ENCODE results near the gene PDLIM4. TPM values are rescaled to one million over a fixed set of nuclear protein-coding genes. Genes with fewer than 3 reads are reported as not detected.
A peak's percentile ranks its signal among the peaks of the same experiment; 100 is the strongest.

Gene PDLIM4
- total RNA-seq (10.0 TPM), polyA plus RNA-seq (38.4 TPM)
- long read RNA-seq, donor 1: 0 reads
- long read RNA-seq, donor 2: 0 reads
- long read RNA-seq, donor 3, transcript PDLIM4-201 (7 exons, 2,282 nt): major isoform, 8 of 8 reads
- long read RNA-seq, donor 3, partial matches to known transcripts: 0 of 8 reads
- long read RNA-seq, donor 3, other reads (novel, unspliced or antisense): 0 of 8 reads
- long read RNA-seq, donor 4, transcript PDLIM4-201 (7 exons, 2,282 nt): major isoform, 5 of 5 reads
- long read RNA-seq, donor 4, partial matches to known transcripts: 0 of 5 reads
- long read RNA-seq, donor 4, other reads (novel, unspliced or antisense): 0 of 5 reads
- long read RNA-seq, donor 5, transcript PDLIM4-201 (7 exons, 2,282 nt): major isoform, 8 of 9 reads
- long read RNA-seq, donor 5, partial matches to known transcripts: 0 of 9 reads
- long read RNA-seq, donor 5, other reads (novel, unspliced or antisense): 0 of 9 reads
- long read RNA-seq, donor 6, transcript PDLIM4-201 (7 exons, 2,282 nt): major isoform, 11 of 12 reads
- long read RNA-seq, donor 6, partial matches to known transcripts: 0 of 12 reads
- long read RNA-seq, donor 6, other reads (novel, unspliced or antisense): 0 of 12 reads
- long read RNA-seq, donor 7, transcript PDLIM4-201 (7 exons, 2,282 nt): major isoform, 7 of 7 reads
- long read RNA-seq, donor 7, partial matches to known transcripts: 0 of 7 reads
- long read RNA-seq, donor 7, other reads (novel, unspliced or antisense): 0 of 7 reads
- long read RNA-seq, donor 8, partial matches to known transcripts: 0 of 4 reads
- long read RNA-seq, donor 8, other reads (novel, unspliced or antisense): 0 of 4 reads
- long read RNA-seq, donor 9, partial matches to known transcripts: 0 of 2 reads
- long read RNA-seq, donor 9, other reads (novel, unspliced or antisense): 0 of 2 reads
- long read RNA-seq, donor 10, transcript PDLIM4-201 (7 exons, 2,282 nt): major isoform, 7 of 7 reads
- long read RNA-seq, donor 10, partial matches to known transcripts: 0 of 7 reads
- long read RNA-seq, donor 10, other reads (novel, unspliced or antisense): 0 of 7 reads

GRCh38 chr5:132257131-132258101, at the start of gene PDLIM4:
Gene PDLIM4 (plus strand): TSS chr5:132257696. CDS start chr5:132257735, 39 bp downstream.
- H3K4me3 ChIP-seq (ENCODE audit: low read length in 2 of 2): peak within 1 kb of the TSS; percentile 36 to 40
- 27% methylated on average over 88 of the region's 88 CpGs for WGBS
- peak in 3 of 9 donors; percentile 11 to 53 (median 23) for DNase-seq (ENCODE audit: low read depth in 6 of 9, low spot score in 9 of 9)
- no peaks in the 10 kb centered on the region for H3K36me3 ChIP-seq (ENCODE audit: control insufficient read depth in 2 of 2, insufficient read depth in 2 of 2, low read length in 1 of 2)
- peak within 1 kb of the TSS in 1 of 2 donors; percentile 80 for H3K27ac ChIP-seq (ENCODE audit: low read depth in 1 of 2, low read length in 1 of 2)
- peaks cover 0 to 14% of the 10 kb centered on the region in 2 donors for H3K4me1 ChIP-seq (ENCODE audit: control insufficient read depth in 2 of 2, insufficient read depth in 2 of 2, low read length in 2 of 2)
- peaks cover 2 to 40% of the 10 kb centered on the region in 2 donors for H3K27me3 ChIP-seq (ENCODE audit: control insufficient read depth in 2 of 2, insufficient read depth in 1 of 2, low read length in 1 of 2)
- H3K9me3 ChIP-seq (ENCODE audit: control insufficient read depth in 2 of 2, insufficient read depth in 1 of 2, low read length in 1 of 2): no peaks in the 10 kb centered on the region

DNA sequence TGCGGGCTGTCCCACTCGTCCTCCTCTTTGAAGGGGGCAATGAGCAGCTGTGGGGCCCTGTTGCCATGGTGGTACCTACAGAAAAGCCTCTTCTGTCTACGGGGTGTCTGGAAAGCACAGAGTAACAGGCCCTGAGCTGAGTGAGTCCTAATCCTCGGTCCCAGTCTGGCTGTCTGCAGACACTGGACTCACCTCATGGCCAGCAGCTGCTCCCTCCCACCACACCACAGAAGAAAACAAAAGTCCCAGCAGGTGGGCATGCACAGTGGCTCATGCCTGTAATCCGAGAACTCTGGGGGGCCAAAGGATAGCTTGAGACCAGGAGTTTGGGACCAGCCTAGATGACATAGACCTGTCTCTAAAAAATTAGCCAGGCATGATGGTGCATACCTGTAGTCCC, 49.7 kb upstream of the PDLIM4 start:
- H3K36me3 ChIP-seq (ENCODE audit: control insufficient read depth in 2 of 2, insufficient read depth in 2 of 2, low read length in 1 of 2): no peaks in the 10 kb centered on the region
- 96% methylated on average over 5 of the region's 5 CpGs for WGBS
- H3K4me3 ChIP-seq (ENCODE audit: low read length in 2 of 2): no peak overlapping the region
- H3K9me3 ChIP-seq (ENCODE audit: control insufficient read depth in 2 of 2, insufficient read depth in 1 of 2, low read length in 1 of 2): no peaks in the 10 kb centered on the region
- DNase-seq (ENCODE audit: low read depth in 6 of 9, low spot score in 9 of 9): no peak
- no peak overlapping the region for H3K27ac ChIP-seq (ENCODE audit: low read depth in 1 of 2, low read length in 1 of 2)
- no peaks in the 10 kb centered on the region for H3K27me3 ChIP-seq (ENCODE audit: control insufficient read depth in 2 of 2, insufficient read depth in 1 of 2, low read length in 1 of 2)
- H3K4me1 ChIP-seq (ENCODE audit: control insufficient read depth in 2 of 2, insufficient read depth in 2 of 2, low read length in 2 of 2): peaks cover 0 to 11% of the 10 kb centered on the region in 2 donors

GRCh38 chr5:132209131-132209530, 48.4 kb upstream of the PDLIM4 start:
- Histone ChIP-seq H3K4me1 (ENCODE audit: control insufficient read depth in 2 of 2, insufficient read depth in 2 of 2, low read length in 2 of 2) (peaks cover 0 to 11% of the 10 kb centered on the region in 2 donors), H3K27me3 (ENCODE audit: control insufficient read depth in 2 of 2, insufficient read depth in 1 of 2, low read length in 1 of 2) (no peaks in the 10 kb centered on the region), H3K36me3 (ENCODE audit: control insufficient read depth in 2 of 2, insufficient read depth in 2 of 2, low read length in 1 of 2) (no peaks in the 10 kb centered on the region), H3K9me3 (ENCODE audit: control insufficient read depth in 2 of 2, insufficient read depth in 1 of 2, low read length in 1 of 2) (no peaks in the 10 kb centered on the region), H3K4me3 (ENCODE audit: low read length in 2 of 2) (no peak overlapping the region), H3K27ac (ENCODE audit: low read depth in 1 of 2, low read length in 1 of 2) (no peak overlapping the region)
- peak in 1 of 9 donors; percentile 22 for DNase-seq (ENCODE audit: low read depth in 6 of 9, low spot score in 9 of 9)
- 16% methylated on average over 9 of the region's 9 CpGs for WGBS

GRCh38 chr5:132209901-132210545, 47.5 kb upstream of the PDLIM4 start:
- 90% methylated on average over 11 of the region's 11 CpGs for WGBS
- H3K9me3 ChIP-seq (ENCODE audit: control insufficient read depth in 2 of 2, insufficient read depth in 1 of 2, low read length in 1 of 2): no peaks in the 10 kb centered on the region
- no peaks in the 10 kb centered on the region for H3K27me3 ChIP-seq (ENCODE audit: control insufficient read depth in 2 of 2, insufficient read depth in 1 of 2, low read length in 1 of 2)
- no peak for DNase-seq (ENCODE audit: low read depth in 6 of 9, low spot score in 9 of 9)
- H3K27ac ChIP-seq (ENCODE audit: low read depth in 1 of 2, low read length in 1 of 2): no peak overlapping the region
- H3K4me3 ChIP-seq (ENCODE audit: low read length in 2 of 2): no peak overlapping the region
- H3K36me3 ChIP-seq (ENCODE audit: control insufficient read depth in 2 of 2, insufficient read depth in 2 of 2, low read length in 1 of 2): no peaks in the 10 kb centered on the region
- peaks cover 0 to 11% of the 10 kb centered on the region in 2 donors for H3K4me1 ChIP-seq (ENCODE audit: control insufficient read depth in 2 of 2, insufficient read depth in 2 of 2, low read length in 2 of 2)

- no peak for DNase-seq (ENCODE audit: low read depth in 6 of 9, low spot score in 9 of 9)
- H3K27ac ChIP-seq (ENCODE audit: low read depth in 1 of 2, low read length in 1 of 2): no peak overlapping the region
- no peaks in the 10 kb centered on the region for H3K36me3 ChIP-seq (ENCODE audit: control insufficient read depth in 2 of 2, insufficient read depth in 2 of 2, low read length in 1 of 2)
- H3K4me1 ChIP-seq (ENCODE audit: control insufficient read depth in 2 of 2, insufficient read depth in 2 of 2, low read length in 2 of 2): peaks cover 0 to 11% of the 10 kb centered on the region in 2 donors
- H3K27me3 ChIP-seq (ENCODE audit: control insufficient read depth in 2 of 2, insufficient read depth in 1 of 2, low read length in 1 of 2): no peaks in the 10 kb centered on the region
- 96% methylated on average over 1 of the region's 1 CpG for WGBS
- H3K9me3 ChIP-seq (ENCODE audit: control insufficient read depth in 2 of 2, insufficient read depth in 1 of 2, low read length in 1 of 2): no peaks in the 10 kb centered on the region
- no peak overlapping the region for H3K4me3 ChIP-seq (ENCODE audit: low read length in 2 of 2)
Observed at GRCh38 chr5:132210944-132211343, 46.6 kb upstream of the PDLIM4 start.

GRCh38 chr5:132211787-132212186, 45.7 kb upstream of the PDLIM4 start:
- Histone ChIP-seq H3K36me3 (ENCODE audit: control insufficient read depth in 2 of 2, insufficient read depth in 2 of 2, low read length in 1 of 2) (no peaks in the 10 kb centered on the region), H3K27ac (ENCODE audit: low read depth in 1 of 2, low read length in 1 of 2) (no peak overlapping the region), H3K9me3 (ENCODE audit: control insufficient read depth in 2 of 2, insufficient read depth in 1 of 2, low read length in 1 of 2) (no peaks in the 10 kb centered on the region), H3K4me3 (ENCODE audit: low read length in 2 of 2) (no peak overlapping the region), H3K4me1 (ENCODE audit: control insufficient read depth in 2 of 2, insufficient read depth in 2 of 2, low read length in 2 of 2) (peaks cover 0 to 11% of the 10 kb centered on the region in 2 donors), H3K27me3 (ENCODE audit: control insufficient read depth in 2 of 2, insufficient read depth in 1 of 2, low read length in 1 of 2) (no peaks in the 10 kb centered on the region)
- no peak for DNase-seq (ENCODE audit: low read depth in 6 of 9, low spot score in 9 of 9)
- WGBS: 91% methylated on average over 1 of the region's 1 CpG

- Histone ChIP-seq H3K27ac (ENCODE audit: low read depth in 1 of 2, low read length in 1 of 2) (no peak overlapping the region), H3K27me3 (ENCODE audit: control insufficient read depth in 2 of 2, insufficient read depth in 1 of 2, low read length in 1 of 2) (no peaks in the 10 kb centered on the region), H3K9me3 (ENCODE audit: control insufficient read depth in 2 of 2, insufficient read depth in 1 of 2, low read length in 1 of 2) (no peaks in the 10 kb centered on the region), H3K4me1 (ENCODE audit: control insufficient read depth in 2 of 2, insufficient read depth in 2 of 2, low read length in 2 of 2) (peaks cover 0 to 8% of the 10 kb centered on the region in 2 donors), H3K36me3 (ENCODE audit: control insufficient read depth in 2 of 2, insufficient read depth in 2 of 2, low read length in 1 of 2) (no peaks in the 10 kb centered on the region), H3K4me3 (ENCODE audit: low read length in 2 of 2) (no peak overlapping the region)
- DNase-seq (ENCODE audit: low read depth in 6 of 9, low spot score in 9 of 9): no peak
- 98% methylated on average over 7 of the region's 7 CpGs for WGBS
Observed at GRCh38 chr5:132213666-132214065, 43.8 kb upstream of the PDLIM4 start.

GRCh38 chr5:132214491-132214890, 43.0 kb upstream of the PDLIM4 start:
- peaks cover 0 to 1% of the 10 kb centered on the region in 2 donors for H3K4me1 ChIP-seq (ENCODE audit: control insufficient read depth in 2 of 2, insufficient read depth in 2 of 2, low read length in 2 of 2)
- no peaks in the 10 kb centered on the region for H3K27me3 ChIP-seq (ENCODE audit: control insufficient read depth in 2 of 2, insufficient read depth in 1 of 2, low read length in 1 of 2)
- WGBS: 97% methylated on average over 4 of the region's 4 CpGs
- no peak for DNase-seq (ENCODE audit: low read depth in 6 of 9, low spot score in 9 of 9)
- H3K27ac ChIP-seq (ENCODE audit: low read depth in 1 of 2, low read length in 1 of 2): no peak overlapping the region
- H3K36me3 ChIP-seq (ENCODE audit: control insufficient read depth in 2 of 2, insufficient read depth in 2 of 2, low read length in 1 of 2): no peaks in the 10 kb centered on the region
- no peak overlapping the region for H3K4me3 ChIP-seq (ENCODE audit: low read length in 2 of 2)
- no peaks in the 10 kb centered on the region for H3K9me3 ChIP-seq (ENCODE audit: control insufficient read depth in 2 of 2, insufficient read depth in 1 of 2, low read length in 1 of 2)

All from thymus (tissue), 14 donors.